Transverse colon (tissue), 4 donors: ENCODE results near the gene NSD1. TPM values are rescaled to one million over a fixed set of nuclear protein-coding genes. Genes with fewer than 3 reads are reported as not detected.

Experiments
- DNase-seq: peaks from one replicate; pipeline ENCODE4 v3.0.0-alpha.2; 2019
- H3K27ac ChIP-seq, 4 donors: fragments of 200-600 bp; sonication (generic); 2 replicates each; pipeline ENCODE4 v1.5.1; 2016 to 2018; ENCODE audit warnings: inconsistent platforms in 4 of 4
- H3K27me3 ChIP-seq: fragments of 200-600 bp; sonication (generic); 2 replicates; pipeline ENCODE4 v1.5.1; 2017; ENCODE audit warnings: inconsistent platforms
- H3K36me3 ChIP-seq, 4 donors: fragments of 200-600 bp; sonication (generic); 2 replicates each; pipeline ENCODE4 v1.5.1; 2017 to 2019; ENCODE audit warnings: inconsistent platforms in 4 of 4
- H3K4me1 ChIP-seq, 4 donors: fragments of 200-600 bp; sonication (generic); 2 replicates each; pipeline ENCODE4 v1.5.1; 2017 to 2020; ENCODE audit warnings: inconsistent platforms in 4 of 4
- H3K4me3 ChIP-seq, 4 donors: fragments of 200-600 bp; sonication (generic); 1 replicate in 1 of 4; 2 replicates in 3 of 4; pipeline versions ENCODE4 v1.5.1 to v1.6.1; 2017 to 2019; ENCODE audit warnings: inconsistent platforms in 4 of 4
- H3K9me3 ChIP-seq, 2 donors: fragments of 200-600 bp; sonication (generic); 2 replicates each; pipeline ENCODE4 v1.5.1; 2017 to 2019; ENCODE audit warnings: inconsistent platforms in 2 of 2
- CTCF ChIP-seq, 5 experiments: fragments of 200-600 bp in 3 of 5; fragments of 450-650 bp in 2 of 5; sonication (generic) in 3 of 5; IDR thresholded peaks; 1 replicate in 2 of 5; 2 replicates in 3 of 5; pipeline ENCODE4 v1.5.1; 2016 to 2017; ENCODE audit warnings: antibody characterized with exemption in 5 of 5, inconsistent platforms in 3 of 5, mild to moderate bottlenecking in 2 of 5, moderate library complexity in 1 of 5
- EP300 ChIP-seq: sonication (generic); formaldehyde crosslinking; IDR thresholded peaks from one replicate; pipeline ENCODE4 v1.6.1; 2017; ENCODE audit warnings: antibody characterized with exemption, low read depth
- POLR2A ChIP-seq: fragments of 450-650 bp; IDR thresholded peaks from one replicate; pipeline ENCODE4 v1.6.1; 2016; ENCODE audit warnings: antibody characterized with exemption, mild to moderate bottlenecking, moderate library complexity
- POLR2AphosphoS5 ChIP-seq, 3 donors: sonication (generic); formaldehyde crosslinking; IDR thresholded peaks; one replicate each; pipeline ENCODE4 v1.6.1; 2016; ENCODE audit warnings: antibody characterized with exemption in 3 of 3
- WGBS, 2 donors: methylation state at CpG; one replicate each; pipeline ENCODE4 v1.1.5; 2018; ENCODE audit warnings: low coverage in 1 of 2; 5-methylcytosine and 5-hydroxymethylcytosine counted together
- in situ Hi-C, 4 donors: fragments of 200-750 bp; cut with MboI; loops; one replicate each; pipeline versions ENCODE4 v1.15.0 to v1.15.1; 2017; ENCODE audit warnings: low sequenced_read_pairs in 3 of 4, low pct_ligation_motif_present in 1 of 4, low pct_unique_long_range_greater_than_20kb in 1 of 4
- intact Hi-C: fragments of 100-400 bp; cut with DNase I; formaldehyde crosslinking; loops from one replicate; pipeline ENCODE4 v1.15.1; 2023; ENCODE audit warnings: low total_unique reads
- total RNA-seq, 4 donors: library from RNA; depleted of rRNA; stranded (reverse); fragments of >200 nt; gene quantifications; one replicate each; pipeline ENCODE4 v1.1.0, GENCODE V29; 2016

The NSD1 gene
- total RNA-seq, 4 donors from 2014 or later: 32.6 to 84.9 (median 60.7) TPM

- in situ Hi-C loops: loop anchor here in 1 of 4 donors (25.0 kb wide), 1 partner anchor 153 kb away; no protein-coding TSS in a partner anchor
- Histone ChIP-seq H3K36me3 (peaks cover 0 to 19% (median 3%) of the 10 kb centered on the region in 4 donors), H3K4me3 (peak overlapping the region; percentile 69 to 78 (median 72)), H3K27me3 (no peaks in the 10 kb centered on the region), H3K4me1 (peaks cover 28 to 44% (median 33%) of the 10 kb centered on the region in 4 donors), H3K9me3 (no peaks in the 10 kb centered on the region), H3K27ac (peak overlapping the region; percentile 90 to 97 (median 94))
- peak; percentile 56 for TF ChIP-seq POLR2A
- no peak for TF ChIP-seq EP300
- no peak for TF ChIP-seq CTCF (IDR thresholded peaks at IDR 0.05)
- TF ChIP-seq POLR2AphosphoS5 (IDR thresholded peaks at IDR 0.05): peak in 1 of 3 donors; percentile 23
- peak; percentile 55 for DNase-seq
- intact Hi-C loops: loop anchor here (2.0 kb wide), 1 partner anchor 19 kb away; no protein-coding TSS in a partner anchor
- 1% methylated on average over 59 of the region's 83 CpGs; no CpG with 5 or more reads in 1 of the 2 donors for WGBS, 2 donors
Observed at GRCh38 chr5:177133853-177134696, 502 bp downstream of the NSD1 start.

GRCh38 chr5:177134697-177135225 lies 1.2 kb downstream of the NSD1 start:
- Histone ChIP-seq H3K9me3 (no peaks in the 10 kb centered on the region), H3K27ac (peak overlapping the region; percentile 90 to 97 (median 94)), H3K27me3 (no peaks in the 10 kb centered on the region), H3K4me3 (peak overlapping the region; percentile 69 to 78 (median 72)), H3K36me3 (peaks cover 0 to 19% (median 3%) of the 10 kb centered on the region in 4 donors), H3K4me1 (peaks cover 28 to 51% (median 33%) of the 10 kb centered on the region in 4 donors)
- WGBS, 2 donors: 9 to 38% methylated on average over 3 to 12 of the region's 13 CpGs
- in situ Hi-C loops: loop anchor here in 1 of 4 donors (25.0 kb wide), 1 partner anchor 153 kb away; no protein-coding TSS in a partner anchor
- no peak for DNase-seq
- no peak for TF ChIP-seq POLR2AphosphoS5 (IDR thresholded peaks at IDR 0.05)
- no peak for TF ChIP-seq POLR2A
- TF ChIP-seq CTCF (IDR thresholded peaks at IDR 0.05): no peak
- TF ChIP-seq EP300: no peak
- intact Hi-C loops: no loop called here

GRCh38 chr5:177140312-177140711 lies 6.7 kb downstream of the NSD1 start:
- WGBS, 2 donors: 76 to 88% methylated on average over 2 of the region's 2 CpGs
- in situ Hi-C loops: loop anchor here in 1 of 4 donors (25.0 kb wide), 1 partner anchor 147 kb away; no protein-coding TSS in a partner anchor
- intact Hi-C loops: no loop called here

More at GRCh38 chr5:177140312-177140711, 6.7 kb downstream of the NSD1 start:
- H3K27ac ChIP-seq: no peak overlapping the region
- no peak overlapping the region for H3K4me3 ChIP-seq
- H3K36me3 ChIP-seq: peaks cover 0 to 19% (median 6%) of the 10 kb centered on the region in 4 donors
- TF ChIP-seq POLR2AphosphoS5 (IDR thresholded peaks at IDR 0.05): no peak
- no peak for TF ChIP-seq POLR2A
- no peak for TF ChIP-seq EP300
- no peak for TF ChIP-seq CTCF (IDR thresholded peaks at IDR 0.05)
- H3K27me3 ChIP-seq: no peaks in the 10 kb centered on the region
- H3K9me3 ChIP-seq: no peaks in the 10 kb centered on the region
- H3K4me1 ChIP-seq: peaks cover 21 to 61% (median 28%) of the 10 kb centered on the region in 4 donors
- DNase-seq: no peak
